ENCODE measurements around the gene AQP2.

DNA sequence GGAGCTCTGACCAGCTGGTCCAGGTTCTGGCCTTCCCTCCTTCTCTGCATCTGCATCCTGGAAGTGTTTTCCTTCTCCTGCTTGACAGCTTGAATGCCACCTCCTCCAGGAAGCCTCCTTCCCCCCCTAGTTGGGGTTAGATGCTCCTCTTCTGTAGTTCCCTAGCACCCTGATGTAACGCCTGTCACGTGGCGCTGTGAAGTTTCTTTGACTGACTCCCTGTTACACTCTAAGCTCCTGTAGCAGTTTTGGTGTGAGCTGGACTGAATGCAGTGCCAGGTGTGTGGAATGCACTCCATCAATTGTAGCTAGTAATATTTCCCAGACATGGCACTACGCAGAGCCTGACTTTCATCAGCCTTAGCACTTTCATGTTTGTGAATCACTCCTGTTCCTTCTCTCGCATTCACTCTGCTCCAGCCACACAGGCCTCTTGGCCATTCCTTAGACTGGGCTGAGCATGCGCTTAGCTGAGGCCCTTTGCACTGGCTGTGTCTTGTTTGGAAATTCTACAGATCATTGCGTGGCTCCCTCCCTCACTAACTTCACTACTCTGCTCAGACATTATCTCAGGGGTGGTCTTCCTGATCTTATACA, 44.7 kb upstream of the AQP2 start:
- no peak for TF ChIP-seq TAF1 (IDR thresholded peaks at IDR 0.05; ENCODE audit: borderline replicate concordance, insufficient read depth, low read length)
- TF ChIP-seq POLR2AphosphoS5 (IDR thresholded peaks at IDR 0.05; ENCODE audit: low read depth, low read length): no peak
- no peak for TF ChIP-seq SIN3A (IDR thresholded peaks at IDR 0.05; ENCODE audit: borderline replicate concordance, insufficient read depth, low read length)
- TF ChIP-seq, protein P1, sequence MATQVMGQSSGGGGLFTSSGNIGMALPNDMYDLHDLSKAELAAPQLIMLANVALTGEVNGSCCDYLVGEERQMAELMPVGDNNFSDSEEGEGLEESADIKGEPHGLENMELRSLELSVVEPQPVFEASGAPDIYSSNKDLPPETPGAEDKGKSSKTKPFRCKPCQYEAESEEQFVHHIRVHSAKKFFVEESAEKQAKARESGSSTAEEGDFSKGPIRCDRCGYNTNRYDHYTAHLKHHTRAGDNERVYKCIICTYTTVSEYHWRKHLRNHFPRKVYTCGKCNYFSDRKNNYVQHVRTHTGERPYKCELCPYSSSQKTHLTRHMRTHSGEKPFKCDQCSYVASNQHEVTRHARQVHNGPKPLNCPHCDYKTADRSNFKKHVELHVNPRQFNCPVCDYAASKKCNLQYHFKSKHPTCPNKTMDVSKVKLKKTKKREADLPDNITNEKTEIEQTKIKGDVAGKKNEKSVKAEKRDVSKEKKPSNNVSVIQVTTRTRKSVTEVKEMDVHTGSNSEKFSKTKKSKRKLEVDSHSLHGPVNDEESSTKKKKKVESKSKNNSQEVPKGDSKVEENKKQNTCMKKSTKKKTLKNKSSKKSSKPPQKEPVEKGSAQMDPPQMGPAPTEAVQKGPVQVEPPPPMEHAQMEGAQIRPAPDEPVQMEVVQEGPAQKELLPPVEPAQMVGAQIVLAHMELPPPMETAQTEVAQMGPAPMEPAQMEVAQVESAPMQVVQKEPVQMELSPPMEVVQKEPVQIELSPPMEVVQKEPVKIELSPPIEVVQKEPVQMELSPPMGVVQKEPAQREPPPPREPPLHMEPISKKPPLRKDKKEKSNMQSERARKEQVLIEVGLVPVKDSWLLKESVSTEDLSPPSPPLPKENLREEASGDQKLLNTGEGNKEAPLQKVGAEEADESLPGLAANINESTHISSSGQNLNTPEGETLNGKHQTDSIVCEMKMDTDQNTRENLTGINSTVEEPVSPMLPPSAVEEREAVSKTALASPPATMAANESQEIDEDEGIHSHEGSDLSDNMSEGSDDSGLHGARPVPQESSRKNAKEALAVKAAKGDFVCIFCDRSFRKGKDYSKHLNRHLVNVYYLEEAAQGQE (IDR thresholded peaks at IDR 0.05; ENCODE audit: insufficient read depth in 1 of 2, low read depth in 2 of 2, low read length in 2 of 2): no peak

Data from PFSK-1 (cell line).